Loucy (cell line): ENCODE results near the gene TOX2.

Experiments used
- H2AFZ ChIP-seq: fragments of 200-600 bp; sonication (generic); 2 replicates; pipeline ENCODE4 v1.6.0; 2016; ENCODE audit warnings: antibody characterized with exemption, mild to moderate bottlenecking, low read length, moderate library complexity
- H3F3A ChIP-seq: fragments of 200-600 bp; 2 replicates; pipeline ENCODE4 v1.6.0; 2016; ENCODE audit warnings: antibody characterized with exemption, low read depth, mild to moderate bottlenecking
- H3K27me3 ChIP-seq: fragments of 200-600 bp; sonication (generic); 2 replicates; pipeline ENCODE4 v1.6.1; 2014; ENCODE audit warnings: low read length, mild to moderate bottlenecking; ENCODE audit not compliant: insufficient read depth, poor library complexity, severe bottlenecking
- H3K36me3 ChIP-seq: fragments of 200-600 bp; sonication (generic); 2 replicates; pipeline ENCODE4 v1.6.1; 2016; ENCODE audit warnings: low read length; ENCODE audit not compliant: insufficient read depth
- H3K4me1 ChIP-seq: fragments of 200-600 bp; sonication (generic); 2 replicates; pipeline ENCODE4 v1.5.1; 2014; ENCODE audit warnings: low read length, mild to moderate bottlenecking; ENCODE audit not compliant: insufficient read depth, poor library complexity, severe bottlenecking
- H3K4me2 ChIP-seq: fragments of 200-600 bp; sonication (generic); 2 replicates; pipeline ENCODE4 v1.6.0; 2014; ENCODE audit warnings: antibody characterized with exemption, low read length, low read depth, mild to moderate bottlenecking; ENCODE audit not compliant: poor library complexity, severe bottlenecking
- H3K4me3 ChIP-seq: fragments of 200-600 bp; sonication (generic); 2 replicates; pipeline ENCODE4 v1.5.1; 2014; ENCODE audit warnings: low read length, mild to moderate bottlenecking, mixed read lengths; ENCODE audit not compliant: poor library complexity, severe bottlenecking
- H3K79me2 ChIP-seq: fragments of 200-600 bp; sonication (generic); 2 replicates; pipeline ENCODE4 v1.6.1; 2014; ENCODE audit warnings: low read length; ENCODE audit not compliant: insufficient read depth
- H3K9ac ChIP-seq: fragments of 200-600 bp; sonication (generic); 2 replicates; pipeline ENCODE4 v1.6.0; 2014; ENCODE audit warnings: mild to moderate bottlenecking, low read depth, low read length, moderate library complexity; ENCODE audit not compliant: poor library complexity, severe bottlenecking
- H3K9me2 ChIP-seq: fragments of 200-600 bp; sonication (generic); replicated peaks from 2 replicates; pipeline ENCODE4 v1.6.1; 2016; ENCODE audit warnings: low read depth, low read length, mixed read lengths
- H3K9me3 ChIP-seq: fragments of 200-600 bp; sonication (generic); 2 replicates; pipeline ENCODE4 v1.6.1; 2014; ENCODE audit warnings: mild to moderate bottlenecking, antibody characterized with exemption, low read length, low read depth; ENCODE audit not compliant: insufficient read depth
- H4K20me1 ChIP-seq: fragments of 200-600 bp; sonication (generic); 2 replicates; pipeline ENCODE4 v1.6.0; 2014; ENCODE audit warnings: antibody characterized with exemption, low read length, mild to moderate bottlenecking; ENCODE audit not compliant: insufficient read depth, poor library complexity, severe bottlenecking
- EZH2phosphoT487 ChIP-seq: fragments of 200-600 bp; IDR thresholded peaks from 2 replicates; pipeline ENCODE4 v1.6.1; 2018; ENCODE audit warnings: antibody characterized with exemption, mild to moderate bottlenecking, moderate library complexity, borderline replicate concordance
- TF ChIP-seq, protein P1 (sequence below): fragments of 200-600 bp; sonication (generic); conservative IDR thresholded peaks from 2 replicates; pipeline ENCODE4 v1.5.1; 2014; ENCODE audit warnings: mild to moderate bottlenecking, antibody characterized with exemption, low read length

Gene TOX2

DNA sequence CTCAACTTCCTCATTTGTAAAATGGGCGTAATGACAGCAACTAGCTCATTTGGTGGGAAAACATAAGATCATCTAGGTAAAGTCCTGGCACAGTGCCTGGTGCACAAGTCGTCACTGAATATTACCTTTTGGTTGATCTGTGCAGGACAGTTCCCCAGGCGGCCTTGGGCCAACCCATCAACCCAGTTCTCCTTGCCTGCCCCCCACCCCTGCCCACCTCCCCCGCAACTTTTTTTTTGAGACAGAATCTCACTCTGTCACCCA lies 173.1 kb downstream of the TOX2 start:
- TF ChIP-seq EZH2phosphoT487: no peak
- TF ChIP-seq, protein P1, sequence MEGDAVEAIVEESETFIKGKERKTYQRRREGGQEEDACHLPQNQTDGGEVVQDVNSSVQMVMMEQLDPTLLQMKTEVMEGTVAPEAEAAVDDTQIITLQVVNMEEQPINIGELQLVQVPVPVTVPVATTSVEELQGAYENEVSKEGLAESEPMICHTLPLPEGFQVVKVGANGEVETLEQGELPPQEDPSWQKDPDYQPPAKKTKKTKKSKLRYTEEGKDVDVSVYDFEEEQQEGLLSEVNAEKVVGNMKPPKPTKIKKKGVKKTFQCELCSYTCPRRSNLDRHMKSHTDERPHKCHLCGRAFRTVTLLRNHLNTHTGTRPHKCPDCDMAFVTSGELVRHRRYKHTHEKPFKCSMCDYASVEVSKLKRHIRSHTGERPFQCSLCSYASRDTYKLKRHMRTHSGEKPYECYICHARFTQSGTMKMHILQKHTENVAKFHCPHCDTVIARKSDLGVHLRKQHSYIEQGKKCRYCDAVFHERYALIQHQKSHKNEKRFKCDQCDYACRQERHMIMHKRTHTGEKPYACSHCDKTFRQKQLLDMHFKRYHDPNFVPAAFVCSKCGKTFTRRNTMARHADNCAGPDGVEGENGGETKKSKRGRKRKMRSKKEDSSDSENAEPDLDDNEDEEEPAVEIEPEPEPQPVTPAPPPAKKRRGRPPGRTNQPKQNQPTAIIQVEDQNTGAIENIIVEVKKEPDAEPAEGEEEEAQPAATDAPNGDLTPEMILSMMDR: no peak
- no peaks in the 10 kb centered on the region for H3K36me3 ChIP-seq

GRCh38 chr20:44089987-44090674 lies 175.5 kb downstream of the TOX2 start:
- Histone ChIP-seq H3F3A (no peaks in the 10 kb centered on the region), H3K27me3 (no peaks in the 10 kb centered on the region), H3K9ac (peak overlapping the region; percentile 37), H3K9me2 (no peaks in the 10 kb centered on the region), H3K4me3 (no peak overlapping the region), H3K4me1 (peaks cover 13% of the 10 kb centered on the region), H3K4me2 (no peak overlapping the region), H3K36me3 (no peaks in the 10 kb centered on the region), H3K79me2 (no peaks in the 10 kb centered on the region), H2AFZ (no peak overlapping the region), H4K20me1 (no peaks in the 10 kb centered on the region), H3K9me3 (no peaks in the 10 kb centered on the region)
- TF ChIP-seq, protein P1: no peak
- no peak for TF ChIP-seq EZH2phosphoT487

More for the DNA sequence above, 173.1 kb downstream of the TOX2 start:
- Histone ChIP-seq H4K20me1 (no peaks in the 10 kb centered on the region), H3F3A (no peaks in the 10 kb centered on the region), H3K9me3 (no peaks in the 10 kb centered on the region), H3K79me2 (no peaks in the 10 kb centered on the region), H3K4me1 (peaks cover 13% of the 10 kb centered on the region), H3K4me3 (no peak overlapping the region), H3K9ac (no peak overlapping the region), H3K27me3 (no peaks in the 10 kb centered on the region), H3K9me2 (no peaks in the 10 kb centered on the region), H3K4me2 (no peak overlapping the region), H2AFZ (no peak overlapping the region)

DNA sequence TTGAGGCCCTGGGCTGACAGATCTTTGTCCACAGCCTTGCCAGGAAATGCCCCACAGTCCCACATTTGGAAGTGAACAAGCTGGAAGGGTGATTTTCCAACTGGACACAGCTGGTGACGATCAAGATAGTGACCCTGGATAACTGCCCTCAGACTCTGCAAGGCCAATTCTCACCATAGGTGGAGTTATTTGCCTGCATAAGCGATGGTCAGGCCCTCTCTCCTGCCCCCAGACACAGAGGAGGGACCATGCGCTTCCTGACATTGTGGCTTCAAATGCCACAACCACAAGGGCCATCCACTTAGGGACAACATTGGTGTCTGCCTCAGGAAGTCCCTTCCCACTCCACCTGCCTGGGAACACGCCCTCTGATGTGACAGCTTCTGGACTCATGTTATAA lies 176.4 kb downstream of the TOX2 start:
- H3K36me3 ChIP-seq: no peaks in the 10 kb centered on the region
- no peaks in the 10 kb centered on the region for H3F3A ChIP-seq
- no peaks in the 10 kb centered on the region for H3K9me3 ChIP-seq
- H3K9ac ChIP-seq: peak overlapping the region; percentile 37
- no peaks in the 10 kb centered on the region for H3K79me2 ChIP-seq
- H3K27me3 ChIP-seq: no peaks in the 10 kb centered on the region
- H2AFZ ChIP-seq: no peak overlapping the region
- no peak overlapping the region for H3K4me2 ChIP-seq
- TF ChIP-seq, protein P1: 0 out of 2 replicates have a peak, but pooled peaks have one; percentile 26
- TF ChIP-seq EZH2phosphoT487: no peak
- H4K20me1 ChIP-seq: no peaks in the 10 kb centered on the region
- peaks cover 13% of the 10 kb centered on the region for H3K4me1 ChIP-seq
- H3K9me2 ChIP-seq: no peaks in the 10 kb centered on the region
- H3K4me3 ChIP-seq: no peak overlapping the region
